Mucosa of descending colon (tissue), 3 donors: ENCODE data around the gene HOXD9. TPM values are rescaled to one million over a fixed set of nuclear protein-coding genes. Genes with fewer than 3 reads are reported as not detected.

Experiments used
- ATAC-seq: fragments of 200-7000 bp; cut with Tn5 transposase; one replicate; pipeline ENCODE4 v1.9.1; 2020; ENCODE audit warnings: mild to moderate bottlenecking, moderate library complexity
- DNase-seq, 3 donors: peaks; one replicate each; pipeline ENCODE4 v3.0.0-alpha.2; 2020
- H3K36me3 ChIP-seq: fragments of 200-600 bp; one replicate; pipeline ENCODE4 v1.8.0; 2021; ENCODE audit warnings: low read depth, mild to moderate bottlenecking
- H3K4me1 ChIP-seq: fragments of 200-600 bp; one replicate; pipeline ENCODE4 v1.8.0; 2021; ENCODE audit warnings: low read depth, mild to moderate bottlenecking
- H3K4me3 ChIP-seq: fragments of 200-600 bp; one replicate; pipeline ENCODE4 v1.8.0; 2021; ENCODE audit warnings: mild to moderate bottlenecking
- H3K9me3 ChIP-seq: fragments of 200-600 bp; one replicate; pipeline ENCODE4 v1.8.0; 2021; ENCODE audit warnings: mild to moderate bottlenecking
- intact Hi-C, 2 donors: fragments of 100-400 bp; cut with DNase I in 1 of 2; cut with micrococcal nuclease in 1 of 2; formaldehyde crosslinking; loops; one replicate each; pipeline versions ENCODE4 v1.11.0 to v1.11.1; 2022; cut with DNase I, micrococcal nuclease
- long read RNA-seq, 2 donors: library from polyadenylated mRNA; unstranded; transcript quantifications; one replicate each; pipeline ENCODE4 v2.0.0, GENCODE V29; 2019 to 2021
- total RNA-seq, 3 donors: library from RNA; stranded (reverse); fragmentation: NEBNext Ultra II Directional in 2 of 3; extraction: Animal tissue kit (Norgen Biotek cat#: 25700) in 2 of 3; gene quantifications; one replicate each; pipeline versions ENCODE4 v1.2.1 to v1.2.4, GENCODE V29; 2021 to 2023
- TF ChIP-seq, protein P1 (sequence below): fragments of 200-600 bp; IDR thresholded peaks from one replicate; pipeline ENCODE4 v1.8.0; 2022; ENCODE audit warnings: antibody characterized with exemption, mild to moderate bottlenecking
- donor health status: DM: no; HTN: no; CAD: no; lungs with moderate emphysema.
- donor health status: DM: no; HTN: no; CAD: no.
- donor health status: DM: no; HTN: yes; CAD: no.

The HOXD9 gene
- 1 to 10 TPM; 2.1 to 5.6 (median 2.2) TPM for total RNA-seq
- long read RNA-seq, donor 1, transcript HOXD9-201 (2 exons, 1,870 nt): major isoform, 10 of 10 reads
- long read RNA-seq, donor 1, partial matches to known transcripts: 0 of 10 reads
- long read RNA-seq, donor 1, other reads (novel, unspliced or antisense): 0 of 10 reads
- long read RNA-seq, donor 2: 0 reads

DNA sequence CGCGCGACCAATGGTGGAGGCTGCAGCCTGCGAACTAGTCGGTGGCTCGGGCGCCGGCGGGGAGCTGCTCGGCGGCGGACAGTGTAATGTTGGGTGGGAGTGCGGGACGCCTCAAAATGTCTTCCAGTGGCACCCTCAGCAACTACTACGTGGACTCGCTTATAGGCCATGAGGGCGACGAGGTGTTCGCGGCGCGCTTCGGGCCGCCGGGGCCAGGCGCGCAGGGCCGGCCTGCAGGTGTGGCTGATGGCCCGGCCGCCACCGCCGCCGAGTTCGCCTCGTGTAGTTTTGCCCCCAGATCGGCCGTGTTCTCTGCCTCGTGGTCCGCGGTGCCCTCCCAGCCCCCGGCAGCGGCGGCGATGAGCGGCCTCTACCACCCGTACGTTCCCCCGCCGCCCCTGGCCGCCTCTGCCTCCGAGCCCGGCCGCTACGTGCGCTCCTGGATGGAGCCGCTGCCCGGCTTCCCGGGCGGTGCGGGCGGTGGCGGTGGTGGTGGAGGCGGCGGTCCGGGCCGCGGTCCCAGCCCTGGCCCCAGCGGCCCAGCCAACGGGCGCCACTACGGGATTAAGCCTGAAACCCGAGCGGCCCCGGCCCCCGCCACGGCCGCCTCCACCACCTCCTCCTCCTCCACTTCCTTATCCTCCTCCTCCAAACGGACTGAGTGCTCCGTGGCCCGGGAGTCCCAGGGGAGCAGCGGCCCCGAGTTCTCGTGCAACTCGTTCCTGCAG, at the start of gene HOXD9:
Gene HOXD9, plus strand, starts transcription at position 37 of the 728 bp plus-strand sequence. Its CDS starts 50 bp downstream, at position 87.
- Histone ChIP-seq H3K9me3 (no peaks in the 10 kb centered on the region), H3K4me1 (peaks cover 10% of the 10 kb centered on the region), H3K36me3 (no peaks in the 10 kb centered on the region), H3K4me3 (peak within 1 kb of the TSS; percentile 22)
- ATAC-seq (peak; percentile 78), DNase-seq (peak; percentile 78 to 79 (median 78))
- intact Hi-C loops: loop anchor here in 1 of 2 donors (10.0 kb wide), 2 partner anchors 692 to 1022 kb away; no protein-coding TSS in a partner anchor
- TF ChIP-seq, protein P1, sequence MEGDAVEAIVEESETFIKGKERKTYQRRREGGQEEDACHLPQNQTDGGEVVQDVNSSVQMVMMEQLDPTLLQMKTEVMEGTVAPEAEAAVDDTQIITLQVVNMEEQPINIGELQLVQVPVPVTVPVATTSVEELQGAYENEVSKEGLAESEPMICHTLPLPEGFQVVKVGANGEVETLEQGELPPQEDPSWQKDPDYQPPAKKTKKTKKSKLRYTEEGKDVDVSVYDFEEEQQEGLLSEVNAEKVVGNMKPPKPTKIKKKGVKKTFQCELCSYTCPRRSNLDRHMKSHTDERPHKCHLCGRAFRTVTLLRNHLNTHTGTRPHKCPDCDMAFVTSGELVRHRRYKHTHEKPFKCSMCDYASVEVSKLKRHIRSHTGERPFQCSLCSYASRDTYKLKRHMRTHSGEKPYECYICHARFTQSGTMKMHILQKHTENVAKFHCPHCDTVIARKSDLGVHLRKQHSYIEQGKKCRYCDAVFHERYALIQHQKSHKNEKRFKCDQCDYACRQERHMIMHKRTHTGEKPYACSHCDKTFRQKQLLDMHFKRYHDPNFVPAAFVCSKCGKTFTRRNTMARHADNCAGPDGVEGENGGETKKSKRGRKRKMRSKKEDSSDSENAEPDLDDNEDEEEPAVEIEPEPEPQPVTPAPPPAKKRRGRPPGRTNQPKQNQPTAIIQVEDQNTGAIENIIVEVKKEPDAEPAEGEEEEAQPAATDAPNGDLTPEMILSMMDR: no peak

DNA sequence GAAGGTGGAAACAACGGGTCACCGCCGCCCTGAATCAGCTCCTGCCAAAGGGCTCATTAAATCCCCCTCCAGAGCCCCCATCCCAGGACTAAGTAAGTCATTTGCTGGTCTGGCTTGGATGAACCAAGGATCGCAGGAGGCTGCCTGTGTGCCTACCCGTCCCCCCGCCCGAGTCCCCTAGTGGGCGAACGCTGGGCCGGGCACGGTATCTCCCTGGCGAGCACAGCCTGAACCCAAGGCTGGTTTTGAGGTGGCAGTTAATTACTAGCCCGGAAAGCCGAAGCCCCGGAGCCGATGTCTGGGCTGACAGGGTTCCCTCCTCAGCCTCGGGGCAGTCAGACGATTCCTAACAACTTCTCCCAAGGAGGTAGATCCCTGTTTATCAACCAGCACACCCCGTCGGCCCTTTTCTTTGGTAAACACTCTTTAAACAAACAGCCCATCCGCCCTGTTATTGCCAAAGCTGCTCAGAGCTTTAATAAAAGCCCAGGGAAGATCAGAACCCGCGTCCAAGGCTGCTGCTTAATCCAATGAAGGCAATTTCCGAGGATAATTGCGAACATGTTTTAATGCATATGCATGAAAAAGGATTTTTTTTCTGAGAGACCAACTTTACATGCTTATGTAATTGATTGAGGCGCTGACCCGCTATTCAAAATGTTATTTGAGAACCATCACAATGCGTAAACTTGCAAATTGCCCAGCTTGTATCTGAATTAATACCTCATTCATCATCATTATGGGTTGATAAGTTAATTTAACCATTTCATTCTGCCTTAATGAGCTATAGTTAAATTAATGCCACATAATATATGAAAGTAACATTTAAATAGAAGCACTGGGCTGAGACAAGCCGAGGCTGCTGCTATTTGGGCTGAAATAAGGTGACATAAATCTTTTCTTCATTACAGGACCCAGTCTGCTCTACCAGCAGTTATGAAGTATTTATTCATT, 49.3 kb upstream of the HOXD9 start:
- ATAC-seq: no peak
- TF ChIP-seq, protein P1: no peak

DNA sequence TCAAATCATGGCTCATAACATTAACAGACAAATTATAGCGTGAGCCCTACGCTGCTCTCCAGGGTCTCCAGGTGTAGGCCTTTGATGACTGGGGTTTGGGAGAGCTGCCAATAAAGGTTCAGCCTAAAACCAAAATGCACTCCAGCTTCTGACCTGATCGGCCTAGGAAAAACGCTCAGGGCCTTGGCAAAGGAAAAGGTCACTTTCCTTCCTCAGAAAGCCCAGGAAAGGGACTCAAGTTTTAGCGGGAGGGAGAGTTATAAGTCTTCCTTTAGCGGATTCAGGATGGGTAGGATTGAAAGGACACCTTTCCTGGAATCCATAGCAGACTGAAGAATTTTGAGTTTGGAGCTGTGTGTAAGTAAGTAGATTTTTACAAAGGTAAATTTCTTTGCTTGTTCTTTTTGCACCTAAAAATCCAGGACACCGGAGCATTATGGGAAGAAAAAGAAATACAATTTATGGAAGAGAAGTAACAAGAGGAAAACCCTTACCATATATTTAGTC, 47.5 kb upstream of the HOXD9 start:
- no peak for DNase-seq
- Histone ChIP-seq H3K4me3 (no peak overlapping the region), H3K36me3 (no peaks in the 10 kb centered on the region), H3K9me3 (no peaks in the 10 kb centered on the region), H3K4me1 (peaks cover 3% of the 10 kb centered on the region)
- TF ChIP-seq, protein P1: no peak
- intact Hi-C loops: no loop called here
- no peak for ATAC-seq

More for the DNA sequence above, 49.3 kb upstream of the HOXD9 start:
- no peak for DNase-seq
- Histone ChIP-seq H3K4me3 (no peak overlapping the region), H3K4me1 (peaks cover 5% of the 10 kb centered on the region), H3K9me3 (no peaks in the 10 kb centered on the region), H3K36me3 (no peaks in the 10 kb centered on the region)
- intact Hi-C loops: no loop called here

DNA sequence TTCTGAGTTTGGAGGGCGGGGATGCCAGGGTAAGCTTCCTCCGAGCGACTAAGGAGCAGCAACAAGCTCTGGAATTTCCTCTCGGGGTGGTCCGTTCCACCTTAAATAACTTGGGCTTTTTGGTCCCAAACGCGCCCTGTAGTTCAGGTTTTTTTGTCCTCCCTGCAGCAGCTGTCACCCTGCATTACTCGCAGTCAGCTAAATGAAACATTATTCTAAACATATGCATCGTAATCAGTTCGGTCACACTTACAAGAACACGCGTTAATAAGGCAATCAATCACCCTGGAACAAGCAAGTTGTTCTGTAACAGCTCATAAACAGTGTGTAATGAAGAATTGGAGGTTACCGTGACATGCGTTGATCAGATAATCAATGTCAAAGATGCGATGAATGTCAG, 47.0 kb upstream of the HOXD9 start:
- DNase-seq: no peak
- ATAC-seq: no peak
- peaks cover 4% of the 10 kb centered on the region for H3K4me1 ChIP-seq
- no peaks in the 10 kb centered on the region for H3K36me3 ChIP-seq
- intact Hi-C loops: no loop called here
- no peaks in the 10 kb centered on the region for H3K9me3 ChIP-seq
- no peak overlapping the region for H3K4me3 ChIP-seq
- TF ChIP-seq, protein P1: no peak

DNA sequence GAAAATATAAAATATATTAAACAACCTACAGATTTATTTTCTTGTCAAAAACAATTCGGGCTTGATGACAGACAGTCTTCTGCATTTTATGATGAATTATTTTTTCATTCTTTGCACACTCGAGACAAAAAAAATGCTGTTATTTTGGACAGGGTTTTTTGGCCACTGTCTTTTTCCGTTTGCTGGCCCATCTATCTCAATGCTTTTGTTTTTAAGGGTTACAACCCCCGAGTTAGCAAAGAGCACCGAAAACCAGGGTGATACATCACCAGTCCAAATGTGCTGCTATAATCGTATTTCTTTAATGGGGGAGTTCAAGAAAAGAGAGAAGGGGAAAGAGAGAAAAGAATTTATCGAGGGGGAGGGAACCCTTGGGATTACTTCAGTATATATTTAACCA, 46.5 kb upstream of the HOXD9 start:
- peaks cover 6% of the 10 kb centered on the region for H3K4me1 ChIP-seq
- TF ChIP-seq, protein P1: no peak
- no peak overlapping the region for H3K4me3 ChIP-seq
- intact Hi-C loops: no loop called here
- no peaks in the 10 kb centered on the region for H3K36me3 ChIP-seq
- DNase-seq: no peak
- H3K9me3 ChIP-seq: no peaks in the 10 kb centered on the region
- no peak for ATAC-seq
